ENCODE measurements around the gene DIS3L2.
"Not testable (repeated sequence)": the region's sequence is repeated elsewhere in the genome, so short reads cannot be mapped to it uniquely, and the experiment has no call there.

DIS3L2 gene

DNA sequence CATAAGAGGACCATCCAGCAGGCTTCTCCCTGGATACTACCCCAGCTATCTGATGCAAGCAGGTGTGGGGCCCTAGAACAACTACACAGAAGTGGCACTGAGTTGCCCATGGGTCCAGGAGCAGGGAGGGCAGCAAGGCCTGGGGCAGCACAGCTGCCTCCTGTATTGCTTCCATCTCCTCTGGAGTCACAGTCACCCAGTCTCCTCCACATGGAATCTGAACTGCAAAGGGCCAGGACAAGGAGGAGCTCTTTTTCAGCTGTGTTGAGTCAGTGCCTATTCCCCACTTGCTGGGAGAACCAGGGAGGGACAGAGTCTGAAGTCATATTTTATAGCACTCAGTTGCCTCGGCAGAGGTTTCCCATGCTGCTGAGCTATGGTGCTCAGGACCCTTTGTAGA lies 349.2 kb downstream of the DIS3L2 start:
- no peak for DNase-seq

GRCh38 chr2:232313645-232314044 lies 352.1 kb downstream of the DIS3L2 start:
- DNase-seq: not testable (repeated sequence)

DNA sequence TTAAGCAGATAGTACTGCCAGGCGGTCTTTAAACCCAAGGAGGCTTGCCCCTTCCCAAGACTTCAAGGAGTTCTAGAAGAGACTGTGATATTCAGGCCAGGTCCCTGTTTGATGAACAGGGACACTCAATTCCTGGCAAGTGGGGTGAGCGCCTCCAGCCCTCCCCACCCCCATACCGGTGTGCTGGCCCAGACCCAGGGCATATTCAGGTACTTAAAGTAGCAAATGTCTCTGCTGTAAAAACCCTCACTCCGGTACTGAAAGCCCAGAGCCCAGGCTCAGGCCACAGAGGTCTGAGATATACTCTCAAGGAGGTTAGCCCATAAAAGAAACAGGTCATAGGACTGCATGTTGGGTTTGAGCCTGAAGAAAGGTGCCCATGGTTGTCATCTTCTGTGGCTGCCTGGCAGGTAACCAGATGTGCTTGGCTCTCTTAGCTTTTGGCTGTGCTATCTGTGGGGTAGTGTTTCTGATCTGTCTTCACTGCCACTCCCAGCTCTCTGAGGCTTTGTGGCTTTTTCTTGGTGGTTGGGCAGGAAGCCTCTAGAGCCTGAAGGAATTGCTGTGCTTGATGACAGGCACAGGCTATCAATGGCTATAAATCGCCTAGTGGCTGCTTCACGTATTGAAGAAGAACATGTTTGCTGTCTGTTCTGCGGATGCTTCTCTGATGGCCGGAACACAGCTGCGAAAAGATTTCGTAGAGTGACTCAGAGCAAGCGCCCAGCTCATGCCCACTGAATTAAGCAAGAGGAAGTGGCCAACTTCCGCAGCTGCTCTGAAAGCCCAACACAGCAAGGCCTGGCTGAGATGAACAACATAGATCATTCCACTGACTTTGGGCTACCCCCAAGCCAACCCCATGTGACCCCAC lies 353.8 kb downstream of the DIS3L2 start:
- no peak for DNase-seq

- no peak for DNase-seq
These were observed 354.4 kb downstream of the DIS3L2 start for GRCh38 chr2:232315923-232316299.

DNA sequence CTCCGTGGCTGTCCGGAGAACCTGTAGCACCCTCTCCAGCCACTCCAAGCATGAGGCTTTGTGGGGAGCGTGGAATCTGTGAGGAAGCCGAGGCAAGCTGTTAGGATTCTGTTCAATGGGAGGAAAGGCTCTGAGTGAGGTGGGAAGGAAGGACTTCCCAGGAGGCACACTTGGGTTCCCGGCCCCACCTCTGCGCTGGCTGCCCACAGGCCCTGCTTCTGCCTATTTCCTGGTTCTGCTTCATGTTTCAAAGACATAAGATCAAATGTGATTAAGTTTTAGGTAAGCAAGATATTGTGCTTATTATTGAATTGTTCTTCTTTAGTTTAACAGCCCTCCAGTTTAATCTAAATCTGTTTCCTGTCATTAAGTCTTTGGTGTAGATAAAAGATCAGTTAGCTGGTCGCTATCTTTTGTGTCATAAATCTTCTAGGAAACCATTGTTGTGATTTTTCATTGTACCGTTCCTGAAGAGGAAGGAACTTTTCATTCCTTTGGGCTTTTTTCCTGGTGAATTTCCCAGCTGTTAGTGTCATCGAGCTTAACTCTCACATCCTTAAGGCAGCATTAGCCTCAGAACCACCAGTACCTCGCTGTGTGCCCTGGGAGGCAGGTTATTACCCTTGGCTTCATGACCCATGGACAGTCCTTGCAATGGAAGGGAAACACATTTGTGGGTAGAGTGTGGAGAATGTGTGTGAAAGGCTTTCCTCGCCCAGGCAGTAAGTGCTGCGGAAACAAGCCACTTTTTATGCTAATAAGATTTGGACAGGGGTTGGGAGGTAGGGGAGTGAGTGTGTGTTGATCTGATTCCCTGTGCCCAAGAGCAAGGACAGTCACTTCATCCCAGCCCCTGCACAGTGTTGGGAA lies 355.2 kb downstream of the DIS3L2 start:
- DNase-seq: no peak

DNA sequence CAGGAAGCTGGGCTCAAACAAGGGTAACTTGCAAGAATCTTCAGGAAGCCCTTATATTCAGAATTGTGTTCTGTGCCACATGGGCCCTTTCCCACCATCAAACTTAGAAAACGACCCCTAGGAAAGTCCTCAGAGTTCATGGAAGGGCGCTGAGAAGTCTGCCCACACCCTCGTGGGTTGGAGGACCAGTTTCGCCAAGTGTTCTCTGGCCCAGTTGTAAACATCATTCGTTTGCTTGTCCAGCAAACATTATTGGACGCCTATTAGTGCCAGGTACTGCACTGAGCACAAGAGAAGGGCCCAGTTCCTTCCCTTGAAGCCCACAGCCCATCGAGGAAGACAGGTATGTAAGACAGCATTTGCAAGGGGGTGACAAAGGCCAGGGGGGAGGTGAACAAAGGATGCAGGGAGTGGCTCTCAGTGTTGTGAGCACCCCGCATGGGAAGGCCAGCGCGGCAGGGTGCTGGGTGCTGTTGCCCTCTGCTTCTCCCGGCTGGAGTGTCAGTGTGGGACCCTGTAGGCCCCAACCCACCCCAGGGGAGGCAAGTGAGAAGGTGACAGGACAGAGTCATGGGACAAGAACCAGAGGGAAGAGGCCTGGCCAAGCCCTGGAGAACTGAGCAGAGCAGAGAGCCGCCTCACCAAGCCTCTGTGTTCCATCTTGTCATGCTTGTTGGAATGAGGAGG lies 356.8 kb downstream of the DIS3L2 start:
- no peak for DNase-seq

DNA sequence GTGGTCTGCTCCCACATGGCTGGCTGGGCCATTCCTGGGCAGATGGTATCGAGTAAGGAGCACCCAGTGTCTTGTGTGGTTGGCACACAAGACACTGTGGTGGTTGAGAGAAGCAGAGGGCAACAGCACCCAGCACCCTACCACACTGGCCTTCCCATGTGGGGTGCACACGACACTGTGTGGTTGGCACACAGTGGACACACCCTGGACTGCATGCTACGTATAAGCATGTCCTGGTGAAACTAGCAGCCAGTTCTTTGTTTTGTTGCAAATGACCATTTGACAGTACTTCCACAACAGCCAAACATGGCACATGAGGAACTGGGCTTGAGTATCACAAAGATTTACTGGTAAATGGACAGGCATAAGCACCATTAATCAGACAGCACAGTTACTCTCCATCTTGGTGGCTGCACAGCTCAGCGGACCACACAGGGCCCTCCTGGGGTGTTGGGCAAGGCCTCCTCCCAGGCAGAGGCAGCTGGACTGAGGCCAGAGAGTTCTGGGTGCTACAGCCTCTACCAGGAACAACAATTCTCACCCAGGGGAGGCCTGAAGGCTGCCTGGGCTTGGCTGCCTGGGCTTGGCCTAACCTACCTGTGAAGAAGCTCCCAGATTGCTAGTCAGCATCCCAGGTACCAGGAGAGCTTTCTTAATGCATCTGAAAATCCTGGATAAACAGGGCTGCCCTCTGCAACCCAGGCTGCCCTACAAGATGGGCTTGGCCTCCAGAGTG lies 357.7 kb downstream of the DIS3L2 start:
- DNase-seq: no peak

DNA sequence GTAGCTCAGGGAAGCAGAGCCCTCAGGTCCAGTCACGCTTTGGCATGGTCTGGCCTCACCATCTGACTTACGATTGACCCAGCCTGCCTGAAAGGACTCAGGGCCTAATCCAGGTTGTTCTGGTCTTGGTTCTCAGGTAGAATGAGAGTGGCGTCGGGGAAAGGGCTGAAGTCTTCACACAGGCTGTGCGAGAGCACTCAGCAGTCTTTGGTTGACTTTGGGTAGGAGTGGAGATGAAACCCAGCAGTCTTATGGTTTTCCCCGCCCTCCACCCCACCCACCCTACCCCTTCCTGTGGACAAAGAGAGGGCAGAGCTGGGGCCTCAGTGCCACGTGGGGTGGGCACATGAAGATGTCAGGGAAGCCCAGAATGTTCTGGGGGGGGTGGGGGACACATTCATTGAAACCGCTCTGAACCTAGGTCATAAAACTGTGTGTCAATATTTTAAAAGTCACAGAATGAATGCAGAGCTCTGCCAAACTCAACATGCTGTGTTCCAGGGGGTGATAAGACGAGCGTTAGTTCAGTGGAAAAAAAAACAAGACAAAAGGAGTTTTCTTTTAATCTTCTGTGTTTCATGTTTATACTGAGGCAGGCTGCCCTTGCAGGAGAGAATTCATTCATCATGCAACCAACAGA lies 358.4 kb downstream of the DIS3L2 start:
- DNase-seq: no peak

DNA sequence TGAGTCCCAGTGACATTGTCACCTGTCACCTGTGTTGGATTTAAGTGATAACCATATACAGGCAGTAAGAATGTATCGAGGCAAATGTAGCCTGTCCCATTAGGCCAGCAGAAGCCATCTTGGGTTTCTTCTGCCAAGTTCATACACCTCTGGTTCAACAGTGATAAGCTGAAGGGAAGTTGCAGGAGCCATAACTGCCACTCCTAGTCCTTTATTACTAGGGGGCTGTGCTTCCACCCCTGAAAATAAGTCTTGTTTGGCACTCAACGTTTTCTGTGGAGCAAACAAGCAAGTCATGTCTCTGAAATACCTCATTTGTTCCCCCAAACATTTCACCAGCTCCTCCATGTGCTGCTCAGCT lies 358.9 kb downstream of the DIS3L2 start:
- no peak for DNase-seq

GRCh38 chr2:232321156-232321816 lies 359.8 kb downstream of the DIS3L2 start:
- no peak for DNase-seq

DNA sequence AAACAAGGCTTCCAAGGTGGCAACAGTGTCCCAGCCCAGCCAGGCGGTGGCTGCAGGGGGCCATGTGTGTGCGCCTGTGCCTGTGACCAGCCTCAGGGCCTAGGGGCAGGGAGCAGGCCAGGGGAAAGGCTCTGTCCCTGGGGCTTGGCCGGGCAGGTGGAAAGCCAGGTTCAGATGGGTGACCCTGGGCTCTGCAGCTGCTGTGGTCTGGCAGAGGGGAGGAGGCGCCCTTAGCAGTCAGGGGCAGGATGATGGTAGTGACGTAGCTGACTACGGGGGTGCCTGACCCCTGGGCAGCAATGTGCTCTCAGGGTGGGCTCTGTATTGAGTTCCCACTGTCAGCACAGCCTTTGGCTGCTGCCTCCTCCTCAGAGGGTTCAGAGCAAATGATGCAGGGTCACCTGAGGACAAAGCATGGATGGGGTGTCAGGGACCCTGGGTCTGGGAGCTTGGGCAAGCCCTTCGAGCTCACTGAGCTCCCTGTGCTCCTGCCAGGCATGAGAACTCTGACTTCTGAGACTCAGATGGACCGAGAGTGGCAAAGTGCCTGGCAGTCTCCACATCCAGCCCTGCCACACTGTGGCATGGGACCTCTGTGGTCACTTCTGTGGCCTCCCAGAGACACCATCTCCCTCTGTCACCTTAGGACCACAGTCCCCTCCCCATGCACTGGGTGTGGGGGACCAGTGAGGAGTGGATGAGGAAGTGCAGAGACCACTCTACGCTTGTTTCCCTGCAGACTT lies 360.5 kb downstream of the DIS3L2 start:
- no peak for DNase-seq

DNA sequence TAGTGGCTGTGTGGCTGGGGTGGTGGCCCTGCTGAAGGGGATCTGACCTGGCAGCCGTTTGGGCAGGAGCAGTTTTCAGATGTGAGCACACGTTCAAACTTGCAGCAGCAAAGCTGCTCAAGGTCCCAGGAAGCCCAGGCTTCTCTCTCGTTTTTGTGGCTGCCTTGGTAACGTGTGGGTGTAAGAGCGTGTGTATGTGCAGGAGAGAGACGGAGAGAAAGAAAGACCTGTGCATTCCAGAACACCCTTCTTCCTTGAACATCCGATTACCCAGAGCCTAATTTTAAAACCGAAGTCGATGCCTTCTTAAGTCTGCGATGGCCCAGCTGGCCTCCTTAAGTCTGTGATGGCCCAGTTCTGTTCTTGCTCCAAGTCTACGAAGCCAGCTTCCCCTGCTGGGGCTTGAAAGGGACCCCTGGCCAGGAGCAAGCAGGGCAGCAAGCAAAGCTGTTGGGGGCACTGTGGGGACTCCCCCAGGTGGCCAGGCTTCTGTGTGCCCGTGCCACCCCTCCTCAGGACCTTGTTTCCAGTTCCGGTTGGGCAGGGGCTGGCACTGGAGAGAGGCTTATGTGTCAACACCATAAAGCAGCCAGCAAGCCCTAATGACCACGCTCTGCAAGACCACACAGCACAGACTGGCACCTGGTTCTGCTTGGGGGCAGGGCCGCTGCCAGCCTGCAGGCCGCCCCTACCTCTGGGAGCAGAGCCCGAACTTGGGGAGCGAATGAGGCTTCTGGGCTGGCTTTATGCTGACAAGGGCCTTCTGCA lies 361.2 kb downstream of the DIS3L2 start:
- DNase-seq: no peak

DNA sequence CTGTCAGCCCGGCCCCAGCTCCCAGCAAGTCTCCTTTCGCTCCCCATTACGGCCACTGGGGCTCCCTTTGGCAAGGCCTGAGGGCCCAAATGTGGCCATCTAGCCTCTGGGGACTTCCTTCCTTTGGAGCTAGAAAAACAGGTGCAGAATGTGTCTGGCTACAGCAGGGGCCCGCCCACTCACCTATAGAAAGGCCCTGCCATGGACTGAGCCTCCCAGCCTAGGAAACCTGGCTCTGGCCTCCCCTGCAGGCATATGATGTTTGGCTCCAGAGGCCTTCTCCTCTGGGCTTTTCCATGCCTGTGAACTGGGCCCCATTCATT lies 361.8 kb downstream of the DIS3L2 start:
- DNase-seq: no peak

DNA sequence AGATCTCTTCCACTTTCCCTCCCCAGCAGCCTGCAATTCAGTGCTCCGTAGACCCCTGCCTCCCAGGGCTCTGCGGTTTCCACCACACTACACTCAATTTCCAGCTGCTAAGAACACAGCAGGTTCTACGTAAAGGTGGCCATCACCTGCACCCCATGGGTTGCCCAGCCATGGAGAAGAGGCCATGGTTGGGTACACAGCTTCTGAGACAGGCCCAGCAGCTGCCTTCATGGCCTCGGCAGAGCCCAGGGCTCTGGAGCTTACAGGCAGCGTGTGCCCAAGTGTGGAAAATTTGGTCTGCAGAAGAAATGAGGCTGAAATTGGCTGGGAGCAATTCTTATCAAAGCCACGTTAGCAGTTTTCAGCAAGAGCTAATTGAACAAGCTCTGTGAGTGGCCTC lies 362.5 kb downstream of the DIS3L2 start:
- DNase-seq: not testable (repeated sequence)

GRCh38 chr2:232324778-232325177 lies 363.3 kb downstream of the DIS3L2 start:
- no peak for DNase-seq

DNA sequence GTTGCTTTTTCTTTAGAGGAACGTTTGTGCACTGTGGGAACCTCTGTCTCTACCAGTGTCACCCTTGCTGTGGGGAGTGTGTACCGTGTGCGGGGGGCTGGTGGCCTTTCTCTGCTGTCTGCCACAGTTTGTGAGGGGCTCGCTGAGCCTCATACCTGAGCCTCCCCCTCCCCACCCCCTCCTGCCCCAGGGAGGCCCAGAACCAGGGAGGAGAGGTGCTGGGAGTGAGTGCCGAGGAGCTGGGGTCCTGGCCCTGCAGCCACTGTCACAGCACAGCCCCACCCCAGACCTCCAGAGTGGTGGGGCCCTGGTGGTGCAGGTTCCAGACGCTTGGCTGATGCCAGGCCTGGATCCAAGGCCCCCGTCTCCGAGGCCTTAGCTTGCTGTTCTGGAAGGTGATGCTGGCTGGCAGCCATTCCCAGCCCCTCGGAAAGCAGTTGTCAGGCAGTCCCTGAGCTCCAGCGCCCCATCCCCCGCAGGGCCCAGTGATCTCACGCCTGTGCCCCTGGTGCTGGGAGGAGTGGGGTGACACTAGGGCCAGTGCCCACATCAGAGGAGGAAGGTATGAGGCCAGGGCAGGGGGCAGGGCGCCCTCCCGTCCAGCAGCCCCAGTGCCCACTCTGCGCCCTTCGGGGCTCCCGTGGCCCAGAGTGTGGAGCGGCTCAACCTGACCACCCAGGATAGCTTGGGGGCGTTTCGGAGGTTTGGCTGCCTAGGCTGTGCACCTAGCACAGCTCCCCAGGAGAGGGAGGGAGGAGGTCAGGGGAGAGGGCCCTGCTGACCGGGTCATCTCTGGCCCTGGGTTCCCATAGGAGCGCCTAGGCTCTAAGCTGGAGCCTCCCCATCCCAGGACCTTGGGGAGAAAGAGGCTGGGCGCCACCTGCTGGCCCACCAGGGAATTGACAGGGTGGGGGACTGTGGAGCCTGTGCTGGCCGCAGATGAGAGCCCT lies 364.1 kb downstream of the DIS3L2 start:
- DNase-seq: peak; percentile 38

DNA sequence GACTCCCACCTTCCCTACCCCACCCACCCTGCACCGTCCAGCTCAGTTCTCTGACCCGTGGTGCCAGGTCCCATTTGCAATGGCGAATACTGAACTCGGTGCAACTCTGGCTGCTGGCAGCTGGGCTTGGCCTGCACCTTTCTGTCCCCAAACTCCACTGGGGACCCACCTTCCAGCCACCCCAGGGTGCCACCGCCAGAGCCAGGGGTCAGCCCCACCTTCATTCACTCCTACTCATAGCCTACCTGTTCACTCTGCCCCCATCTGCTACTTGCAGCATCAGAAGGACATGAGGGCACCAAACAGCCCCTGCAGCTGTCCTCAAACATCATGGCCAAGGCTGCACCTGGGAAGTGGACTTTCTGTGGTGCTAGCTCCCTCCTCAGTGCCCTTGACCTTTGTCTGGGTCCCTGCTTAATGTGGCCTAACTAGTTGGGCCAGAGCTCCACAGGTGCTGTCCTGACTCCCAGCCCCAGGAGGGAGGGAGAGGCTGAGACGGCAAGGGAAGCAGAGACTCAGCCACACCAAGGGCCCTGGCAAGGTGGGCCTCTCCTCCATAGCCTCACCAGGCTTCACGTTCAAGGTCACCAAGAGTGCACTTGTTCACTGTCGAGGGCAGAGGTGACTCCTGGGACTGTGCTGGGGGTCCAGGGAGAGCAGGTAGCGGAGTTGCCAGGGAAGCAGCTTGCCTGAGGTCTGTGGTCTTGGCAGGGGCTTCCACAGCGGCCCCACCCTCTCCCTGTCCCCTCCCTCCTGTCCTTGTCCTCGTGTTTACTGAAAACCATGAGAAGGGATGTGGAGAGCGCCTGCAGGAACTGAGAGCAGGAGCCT lies 365.0 kb downstream of the DIS3L2 start:
- not testable (repeated sequence) for DNase-seq
